Thyroid gland (tissue), 4 donors: ENCODE data around the gene EFCC1.

Source experiments
- POLR2A ChIP-seq, 2 donors: fragments of 450-650 bp; IDR thresholded peaks; one replicate each; pipeline ENCODE4 v1.6.1; 2017; ENCODE audit warnings: antibody characterized with exemption in 2 of 2, mild to moderate bottlenecking in 2 of 2, moderate library complexity in 1 of 2
- TF ChIP-seq, protein P1 (sequence below), 6 experiments: fragments of 200-600 bp in 3 of 6; fragments of 450-650 bp in 3 of 6; sonication (generic) in 3 of 6; IDR thresholded peaks; one replicate each; pipeline ENCODE4 v1.5.1; 2016 to 2019; ENCODE audit warnings: antibody characterized with exemption in 6 of 6, mild to moderate bottlenecking in 2 of 6, inconsistent platforms in 1 of 6, moderate library complexity in 1 of 6

DNA sequence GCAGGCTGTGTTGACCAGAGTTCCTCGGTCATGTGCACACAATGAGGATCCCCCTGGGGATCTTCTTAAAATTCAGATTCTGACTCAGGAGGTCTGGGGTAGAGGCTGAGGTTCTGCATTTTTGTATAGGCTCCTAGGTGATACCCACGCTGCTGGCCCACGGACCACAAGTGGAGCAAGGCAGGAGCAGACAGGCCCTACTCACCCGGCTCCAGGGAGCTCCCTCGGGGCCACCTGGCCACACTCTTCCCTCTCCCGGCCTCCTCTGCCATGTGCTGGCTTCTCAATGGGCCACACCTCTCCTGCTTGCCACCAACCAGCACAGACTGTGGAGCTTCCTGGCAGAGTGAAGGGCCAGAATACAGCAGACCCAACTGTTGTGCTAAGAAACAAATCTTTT lies 83.4 kb downstream of the EFCC1 start:
- TF ChIP-seq, protein P1, sequence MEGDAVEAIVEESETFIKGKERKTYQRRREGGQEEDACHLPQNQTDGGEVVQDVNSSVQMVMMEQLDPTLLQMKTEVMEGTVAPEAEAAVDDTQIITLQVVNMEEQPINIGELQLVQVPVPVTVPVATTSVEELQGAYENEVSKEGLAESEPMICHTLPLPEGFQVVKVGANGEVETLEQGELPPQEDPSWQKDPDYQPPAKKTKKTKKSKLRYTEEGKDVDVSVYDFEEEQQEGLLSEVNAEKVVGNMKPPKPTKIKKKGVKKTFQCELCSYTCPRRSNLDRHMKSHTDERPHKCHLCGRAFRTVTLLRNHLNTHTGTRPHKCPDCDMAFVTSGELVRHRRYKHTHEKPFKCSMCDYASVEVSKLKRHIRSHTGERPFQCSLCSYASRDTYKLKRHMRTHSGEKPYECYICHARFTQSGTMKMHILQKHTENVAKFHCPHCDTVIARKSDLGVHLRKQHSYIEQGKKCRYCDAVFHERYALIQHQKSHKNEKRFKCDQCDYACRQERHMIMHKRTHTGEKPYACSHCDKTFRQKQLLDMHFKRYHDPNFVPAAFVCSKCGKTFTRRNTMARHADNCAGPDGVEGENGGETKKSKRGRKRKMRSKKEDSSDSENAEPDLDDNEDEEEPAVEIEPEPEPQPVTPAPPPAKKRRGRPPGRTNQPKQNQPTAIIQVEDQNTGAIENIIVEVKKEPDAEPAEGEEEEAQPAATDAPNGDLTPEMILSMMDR (IDR thresholded peaks at IDR 0.05): no peak
- no peak for TF ChIP-seq POLR2A (IDR thresholded peaks at IDR 0.05)
